GM13976 (cell line): ENCODE data around the gene UBE2D3.

ENCODE experiments used
- DNase-seq: peaks from one replicate; pipeline ENCODE4 v3.0.0; 2012; ENCODE audit warnings: low spot score
- CTCF ChIP-seq: IDR thresholded peaks from 2 replicates; pipeline ENCODE4 v1.5.1; 2012; ENCODE audit warnings: borderline replicate concordance, mild to moderate bottlenecking; ENCODE audit not compliant: insufficient read depth; ENCODE audit errors: extremely low read depth, missing control alignments, control extremely low read depth
- in situ Hi-C: fragments of 300-500 bp; cut with MboI; formaldehyde crosslinking; loops from one replicate; pipeline ENCODE4 v1.12.0; 2022; ENCODE audit warnings: low sequenced_read_pairs, mixed read lengths, inconsistent platforms; ENCODE audit not compliant: unreplicated experiment

The UBE2D3 gene

GRCh38 chr4:102781570-102781969, 45.8 kb downstream of the UBE2D3 start:
- no peak for DNase-seq
- no peak for TF ChIP-seq CTCF
- in situ Hi-C loops, result no loop called here

DNA sequence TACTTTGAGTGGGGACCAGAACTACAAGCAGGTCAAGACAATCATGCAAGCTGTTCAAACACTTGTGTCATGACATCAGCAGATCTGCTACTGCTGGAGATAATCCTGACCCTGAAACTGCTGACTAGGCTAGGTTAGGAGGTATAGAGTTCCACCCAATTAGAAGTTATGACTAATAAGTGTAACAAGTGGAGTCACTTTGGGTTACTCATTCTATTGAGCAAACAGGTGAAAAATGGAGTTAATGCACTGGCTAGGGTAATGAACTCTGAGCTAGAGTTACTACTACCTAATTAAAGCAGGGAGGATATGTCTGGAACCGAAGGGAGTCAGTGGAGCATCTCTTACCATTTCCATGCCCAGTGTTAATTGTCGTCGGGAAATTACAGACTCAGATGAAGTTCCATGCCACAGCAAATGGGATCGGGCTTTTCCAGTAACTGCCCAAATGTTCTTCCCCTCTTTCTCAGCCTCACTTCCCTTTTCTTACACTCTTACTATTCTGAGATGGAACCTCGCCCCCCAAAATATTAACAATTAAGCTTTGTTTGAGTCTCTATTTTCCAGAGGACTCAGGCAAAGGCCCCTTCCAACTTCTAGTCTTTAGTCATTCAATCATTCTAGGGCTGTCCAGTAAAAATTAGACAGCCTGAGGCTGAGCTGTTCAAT, 46.7 kb downstream of the UBE2D3 start:
- TF ChIP-seq CTCF, result no peak
- in situ Hi-C loops, result no loop called here
- DNase-seq, result no peak

- DNase-seq, result no peak
- in situ Hi-C loops, result no loop called here
- no peak for TF ChIP-seq CTCF
Measured at GRCh38 chr4:102779204-102779603, 48.1 kb downstream of the UBE2D3 start.

GRCh38 chr4:102778720-102779119, 48.6 kb downstream of the UBE2D3 start:
- TF ChIP-seq CTCF, result no peak
- no peak for DNase-seq
- in situ Hi-C loops, result no loop called here

DNA sequence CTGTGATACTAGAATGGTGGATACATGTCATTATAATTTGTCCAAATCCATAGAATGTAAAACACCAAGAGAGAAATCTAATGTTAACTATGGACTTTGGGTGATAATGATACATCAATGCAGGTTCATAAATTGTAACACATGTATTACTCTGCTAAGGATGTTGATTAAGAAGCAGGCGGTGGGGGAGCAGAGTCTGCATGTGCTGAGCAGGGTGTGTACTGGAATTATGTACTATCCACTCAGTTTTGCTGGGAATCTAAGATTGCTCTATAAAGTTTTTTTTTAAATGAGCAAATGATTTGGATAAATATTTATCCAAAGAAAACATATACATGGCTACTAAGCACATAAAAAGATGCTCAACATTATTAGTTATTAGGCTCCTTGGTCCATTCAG, 51.5 kb downstream of the UBE2D3 start:
- DNase-seq, result no peak
- in situ Hi-C loops, result no loop called here
- no peak for TF ChIP-seq CTCF

DNA sequence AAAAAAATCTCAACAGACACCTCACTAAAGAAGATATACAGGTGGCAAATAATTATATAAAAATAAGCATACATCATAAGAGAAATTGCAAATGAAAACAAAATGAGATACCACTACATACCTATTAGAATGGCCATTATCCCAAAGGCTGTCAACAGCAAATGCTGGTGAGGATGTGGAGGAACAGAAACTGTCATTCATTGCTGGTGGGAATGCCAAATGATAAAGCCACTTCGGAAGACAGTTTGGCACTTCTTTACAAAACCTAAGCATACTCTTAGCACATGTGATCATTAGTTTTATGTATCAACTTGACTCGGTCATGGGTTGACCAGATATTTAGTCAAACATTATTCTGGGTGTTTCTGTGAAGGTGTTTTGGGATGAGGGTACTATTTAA, 53.1 kb downstream of the UBE2D3 start:
- TF ChIP-seq CTCF, result no peak
- in situ Hi-C loops, result no loop called here
- DNase-seq, result no peak
